ENCODE data around the gene NCDN.

DNA sequence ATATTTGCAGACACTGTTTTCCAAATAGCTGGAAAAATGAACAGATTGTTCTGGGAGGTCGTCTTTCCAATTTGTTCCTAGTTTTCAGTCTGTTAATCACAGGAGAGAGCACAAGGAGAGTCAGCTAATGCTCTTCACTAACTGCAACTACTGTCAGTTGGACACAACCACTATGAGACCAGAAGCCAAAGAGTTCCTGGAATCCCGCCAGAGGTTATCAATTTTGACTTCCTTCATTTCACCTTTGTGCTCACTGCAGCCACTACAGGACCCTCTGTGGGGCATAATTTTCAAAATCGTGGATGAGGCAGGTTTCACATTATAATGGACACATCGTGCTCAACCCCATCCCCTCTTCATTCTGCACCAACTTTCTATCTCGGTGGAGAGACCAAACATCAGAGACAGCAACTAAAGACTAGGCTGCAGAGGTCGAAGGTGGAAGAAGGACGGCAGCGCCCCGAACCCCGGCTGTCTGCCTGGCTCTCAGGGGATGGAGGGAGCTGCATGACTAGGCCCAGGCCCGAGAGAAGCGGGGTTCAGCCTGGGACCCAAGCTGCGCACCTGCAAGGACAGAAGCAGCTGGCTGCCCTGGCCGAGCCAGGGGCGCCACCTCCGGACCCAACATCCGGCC lies 998 bp upstream of the NCDN start:
- no peak for TF ChIP-seq CTCF (IDR thresholded peaks at IDR 0.05; ENCODE audit: poor library complexity)
- no peak for TF ChIP-seq EZH2phosphoT487 (IDR thresholded peaks at IDR 0.05; ENCODE audit: low read depth, severe bottlenecking, unreplicated experiment)
- TF ChIP-seq EZH2 (IDR thresholded peaks at IDR 0.05; ENCODE audit: borderline replicate concordance): no peak
